ENCODE measurements around the gene ZBTB7B.

ZBTB7B gene

GRCh38 chr1:155049651-155050559, 47.3 kb downstream of the ZBTB7B start:
- peak overlapping the region; percentile 87 for H3K4me3 ChIP-seq
- no peak overlapping the region for H3K27ac ChIP-seq
- peaks cover 12% of the 10 kb centered on the region for H3K36me3 ChIP-seq
- no peaks in the 10 kb centered on the region for H3K9me3 ChIP-seq
- peaks cover 26% of the 10 kb centered on the region for H4K20me1 ChIP-seq
- no peak for TF ChIP-seq Cebpa-rat (IDR thresholded peaks at IDR 0.05)
- H3K4me2 ChIP-seq = peak overlapping the region; percentile 100
- no peaks in the 10 kb centered on the region; the same call in 1 of the 2 replicates for H3K27me3 ChIP-seq
- peak overlapping the region; percentile 85; the same call in 1 of the 2 replicates for H3K9ac ChIP-seq
- peaks cover 46% of the 10 kb centered on the region for H3K4me1 ChIP-seq

GRCh38 chr1:155050560-155051341, 48.1 kb downstream of the ZBTB7B start, which contains the start of gene ADAM15:
Gene ADAM15, plus strand, starts transcription at chr1:155051316. Its CDS starts 71 bp downstream, at chr1:155051387.
- peaks cover 26% of the 10 kb centered on the region for H4K20me1 ChIP-seq
- H3K27ac ChIP-seq = peak within 1 kb of the TSS; percentile 68
- H3K4me1 ChIP-seq = peaks cover 39% of the 10 kb centered on the region
- TF ChIP-seq Cebpa-rat (IDR thresholded peaks at IDR 0.05) = no peak
- H3K4me2 ChIP-seq = peak within 1 kb of the TSS; percentile 100
- no peaks in the 10 kb centered on the region; the same call in 1 of the 2 replicates for H3K27me3 ChIP-seq
- H3K36me3 ChIP-seq = peaks cover 20% of the 10 kb centered on the region
- H3K9me3 ChIP-seq = no peaks in the 10 kb centered on the region
- H3K4me3 ChIP-seq = peak within 1 kb of the TSS; percentile 87
- H3K9ac ChIP-seq = peak within 1 kb of the TSS; percentile 85

- Histone ChIP-seq H4K20me1 (peaks cover 26% of the 10 kb centered on the region), H3K4me3 (peak overlapping the region; percentile 87), H3K9ac (peak overlapping the region; percentile 85), H3K4me1 (peaks cover 39% of the 10 kb centered on the region), H3K36me3 (peaks cover 26% of the 10 kb centered on the region), H3K4me2 (peak overlapping the region; percentile 100), H3K27ac (peak overlapping the region; percentile 68), H3K27me3 (no peaks in the 10 kb centered on the region; the same call in 1 of the 2 replicates), H3K9me3 (no peaks in the 10 kb centered on the region)
- TF ChIP-seq Cebpa-rat (IDR thresholded peaks at IDR 0.05) = no peak
Observed at GRCh38 chr1:155051342-155051776, 48.8 kb downstream of the ZBTB7B start.

GRCh38 chr1:155051777-155052398, 49.3 kb downstream of the ZBTB7B start:
- Histone ChIP-seq H3K9me3 (no peaks in the 10 kb centered on the region), H3K9ac (peak overlapping the region; percentile 85), H3K4me2 (peak overlapping the region; percentile 100), H3K36me3 (peaks cover 31% of the 10 kb centered on the region), H3K4me3 (peak overlapping the region; percentile 87), H3K4me1 (peaks cover 39% of the 10 kb centered on the region), H3K27ac (peak overlapping the region; percentile 68; the same call in 1 of the 2 replicates), H3K27me3 (no peaks in the 10 kb centered on the region; the same call in 1 of the 2 replicates), H4K20me1 (peaks cover 26% of the 10 kb centered on the region)
- TF ChIP-seq Cebpa-rat (IDR thresholded peaks at IDR 0.05) = no peak

DNA sequence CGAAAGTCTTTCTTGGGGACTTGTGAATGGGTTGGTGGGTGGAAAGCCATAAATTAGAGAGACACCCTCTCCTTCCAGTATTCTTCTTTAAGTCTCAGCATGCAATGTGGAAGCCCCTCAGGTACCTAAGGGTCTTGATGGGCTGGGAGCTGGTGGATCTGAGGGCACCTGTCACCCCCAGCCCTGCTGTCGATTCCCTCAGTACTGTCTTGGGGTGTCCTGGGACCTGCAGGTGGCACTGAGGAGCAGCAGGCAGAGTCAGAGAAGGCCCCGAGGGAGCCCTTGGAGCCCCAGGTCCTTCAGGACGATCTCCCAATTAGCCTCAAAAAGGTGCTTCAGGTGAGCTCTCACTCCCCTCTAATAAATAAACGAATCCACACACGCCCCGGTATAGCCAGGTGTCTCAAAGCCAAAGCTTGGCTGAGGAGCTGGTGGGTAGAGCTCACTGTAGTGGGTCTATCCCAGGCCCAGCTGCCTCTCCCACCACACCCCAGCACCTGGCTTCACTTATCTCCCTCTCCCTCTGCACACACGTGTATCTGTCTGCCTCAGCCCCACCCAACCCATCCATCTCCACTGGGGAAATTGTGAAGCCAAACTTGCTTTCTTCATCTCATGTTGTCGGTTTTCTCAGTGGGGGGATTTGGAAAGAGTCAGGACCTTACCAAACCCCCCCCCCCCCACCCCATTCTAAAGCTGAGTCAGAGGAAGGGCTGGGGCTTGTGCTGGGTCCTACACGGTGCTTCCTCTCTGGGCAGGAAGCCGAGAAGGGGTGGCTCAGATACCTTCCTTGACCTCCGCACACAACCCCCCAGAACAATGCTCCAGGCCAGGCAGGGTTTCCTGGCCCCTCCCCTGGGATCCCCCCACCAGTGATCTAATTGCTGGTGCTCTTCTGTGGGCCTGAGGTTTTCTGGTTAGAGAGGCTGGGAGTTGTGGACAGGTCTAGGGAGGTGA, 50.1 kb downstream of the ZBTB7B start:
- Histone ChIP-seq H3K4me3 (peak overlapping the region; percentile 87), H3K27me3 (no peaks in the 10 kb centered on the region; the same call in 1 of the 2 replicates), H3K36me3 (peaks cover 39% of the 10 kb centered on the region), H4K20me1 (peaks cover 26% of the 10 kb centered on the region), H3K4me1 (peaks cover 39% of the 10 kb centered on the region), H3K9ac (peak overlapping the region; percentile 85), H3K9me3 (no peaks in the 10 kb centered on the region), H3K4me2 (peak overlapping the region; percentile 100), H3K27ac (no peak overlapping the region)
- TF ChIP-seq Cebpa-rat (IDR thresholded peaks at IDR 0.05) = no peak

- Histone ChIP-seq H4K20me1 (peaks cover 26% of the 10 kb centered on the region), H3K4me2 (peak overlapping the region; percentile 100), H3K9me3 (no peaks in the 10 kb centered on the region), H3K4me3 (no peak overlapping the region), H3K27me3 (no peaks in the 10 kb centered on the region; the same call in 1 of the 2 replicates), H3K27ac (no peak overlapping the region), H3K9ac (0 out of 2 replicates have a peak overlapping the region, but pooled peaks have one; percentile 50), H3K4me1 (peaks cover 39% of the 10 kb centered on the region), H3K36me3 (peaks cover 48% of the 10 kb centered on the region)
- no peak for TF ChIP-seq Cebpa-rat (IDR thresholded peaks at IDR 0.05)
Observed at GRCh38 chr1:155053531-155054105, 51.0 kb downstream of the ZBTB7B start.

- Histone ChIP-seq H3K9me3 (no peaks in the 10 kb centered on the region), H3K27me3 (no peaks in the 10 kb centered on the region), H3K36me3 (peaks cover 75% of the 10 kb centered on the region), H3K9ac (no peak overlapping the region), H3K4me2 (no peak overlapping the region), H3K4me3 (no peak overlapping the region), H4K20me1 (peaks cover 38% of the 10 kb centered on the region), H3K27ac (no peak overlapping the region), H3K4me1 (peaks cover 37% of the 10 kb centered on the region)
- TF ChIP-seq Cebpa-rat (IDR thresholded peaks at IDR 0.05) = no peak
Observed at GRCh38 chr1:155057104-155057503, 54.5 kb downstream of the ZBTB7B start.

DNA sequence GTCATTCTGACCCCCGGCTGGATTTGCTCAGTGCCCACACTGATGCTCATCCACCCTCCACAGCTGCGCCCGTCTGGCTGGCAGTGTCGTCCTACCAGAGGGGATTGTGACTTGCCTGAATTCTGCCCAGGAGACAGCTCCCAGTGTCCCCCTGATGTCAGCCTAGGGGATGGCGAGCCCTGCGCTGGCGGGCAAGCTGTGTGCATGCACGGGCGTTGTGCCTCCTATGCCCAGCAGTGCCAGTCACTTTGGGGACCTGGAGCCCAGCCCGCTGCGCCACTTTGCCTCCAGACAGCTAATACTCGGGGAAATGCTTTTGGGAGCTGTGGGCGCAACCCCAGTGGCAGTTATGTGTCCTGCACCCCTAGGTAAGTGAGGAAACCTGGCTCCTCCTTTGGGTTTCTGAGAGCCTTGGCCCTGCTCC, 55.2 kb downstream of the ZBTB7B start:
- no peak for TF ChIP-seq Cebpa-rat (IDR thresholded peaks at IDR 0.05)
- peaks cover 32% of the 10 kb centered on the region for H4K20me1 ChIP-seq
- H3K4me1 ChIP-seq = peaks cover 35% of the 10 kb centered on the region
- H3K4me3 ChIP-seq = no peak overlapping the region
- H3K9ac ChIP-seq = no peak overlapping the region
- no peak overlapping the region for H3K27ac ChIP-seq
- H3K4me2 ChIP-seq = no peak overlapping the region
- H3K27me3 ChIP-seq = no peaks in the 10 kb centered on the region
- H3K9me3 ChIP-seq = no peaks in the 10 kb centered on the region
- H3K36me3 ChIP-seq = peaks cover 75% of the 10 kb centered on the region

Measured in BLaER1 (cell line).